Activated naive CD8-positive, alpha-beta T cell treated with anti-CD3 and anti-CD28 coated beads for 36 hours (primary cell): ENCODE results near the gene APBA1. TPM values are rescaled to one million over a fixed set of nuclear protein-coding genes. Genes with fewer than 3 reads are reported as not detected.
"Not testable (repeated sequence)": the region's sequence is repeated elsewhere in the genome, so short reads cannot be mapped to it uniquely, and the experiment has no call there.

Source experiments
- DNase-seq: peaks from one replicate; pipeline ENCODE4 v3.0.0; 2021
- H3K27ac Mint-ChIP-seq: one replicate; pipeline ENCODE4 v1.8.0; 2022; ENCODE audit warnings: mild to moderate bottlenecking, moderate library complexity, mixed read lengths
- H3K27me3 Mint-ChIP-seq: one replicate; pipeline ENCODE4 v1.8.0; 2022; ENCODE audit warnings: mild to moderate bottlenecking, mixed read lengths
- H3K36me3 Mint-ChIP-seq: one replicate; pipeline ENCODE4 v1.8.0; 2021; ENCODE audit warnings: mild to moderate bottlenecking, mixed read lengths
- H3K4me1 Mint-ChIP-seq: one replicate; pipeline ENCODE4 v1.8.0; 2021; ENCODE audit warnings: mixed read lengths
- H3K4me3 Mint-ChIP-seq: one replicate; pipeline ENCODE4 v1.8.0; 2022; ENCODE audit warnings: mild to moderate bottlenecking, moderate library complexity, mixed read lengths
- H3K9me3 Mint-ChIP-seq: one replicate; pipeline ENCODE4 v1.8.0; 2022; ENCODE audit warnings: mixed read lengths
- total RNA-seq, 2 experiments: library from RNA; stranded (reverse); gene quantifications; one replicate each; pipeline ENCODE4 v1.2.3, GENCODE V29; 2021

Gene APBA1
- total RNA-seq, 2 experiments from 2014 or later: 0.08 to 0.23 TPM

DNA sequence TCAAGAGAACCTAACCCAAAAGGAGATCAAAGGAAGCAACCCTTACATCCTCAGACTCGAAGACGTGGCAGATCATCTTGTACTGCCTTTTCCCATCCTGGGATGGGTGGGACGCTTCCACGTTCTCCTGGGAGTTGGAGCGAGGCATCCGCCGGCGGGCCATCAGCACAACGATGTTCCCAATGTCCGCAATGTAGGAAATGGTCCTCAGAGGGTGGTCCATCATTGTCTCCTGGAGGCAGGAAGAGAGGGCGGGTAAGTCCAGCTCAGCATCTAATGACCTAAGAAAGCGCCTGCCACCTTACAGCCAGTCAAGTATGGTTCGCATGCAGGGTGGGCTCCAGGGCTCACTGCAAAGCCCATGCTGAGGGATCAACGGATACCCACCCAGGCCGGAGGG lies 216.0 kb downstream of the APBA1 start:
- Mint-ChIP-seq H3K4me3 (no peak overlapping the region), H3K9me3 (no peaks in the 10 kb centered on the region), H3K4me1 (no peaks in the 10 kb centered on the region), H3K27me3 (no peaks in the 10 kb centered on the region), H3K36me3 (no peaks in the 10 kb centered on the region), H3K27ac (no peak overlapping the region)
- DNase-seq: no peak

DNA sequence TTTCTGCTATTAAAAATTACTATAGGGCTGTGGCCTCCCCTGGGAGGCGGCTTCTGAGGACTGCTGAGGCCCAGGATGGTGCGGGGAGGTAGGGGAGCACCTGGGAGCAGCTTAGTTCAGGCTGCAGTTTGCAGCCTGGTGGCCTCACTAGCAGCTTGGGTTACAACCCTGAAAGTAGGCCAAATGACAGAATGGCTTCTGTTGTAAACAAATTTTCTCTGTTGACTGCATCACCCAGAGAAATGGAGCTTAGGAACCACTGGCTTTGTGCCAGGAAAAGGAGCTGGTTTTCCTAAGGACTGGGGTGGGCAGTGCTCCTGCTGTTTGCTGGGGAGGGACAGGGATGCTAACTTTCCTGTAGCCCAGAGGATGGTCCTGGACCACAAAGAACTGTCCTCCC lies 216.9 kb downstream of the APBA1 start:
- Mint-ChIP-seq H3K27me3 (no peaks in the 10 kb centered on the region), H3K4me3 (no peak overlapping the region), H3K27ac (no peak overlapping the region), H3K9me3 (no peaks in the 10 kb centered on the region), H3K4me1 (no peaks in the 10 kb centered on the region), H3K36me3 (no peaks in the 10 kb centered on the region)
- DNase-seq: no peak

DNA sequence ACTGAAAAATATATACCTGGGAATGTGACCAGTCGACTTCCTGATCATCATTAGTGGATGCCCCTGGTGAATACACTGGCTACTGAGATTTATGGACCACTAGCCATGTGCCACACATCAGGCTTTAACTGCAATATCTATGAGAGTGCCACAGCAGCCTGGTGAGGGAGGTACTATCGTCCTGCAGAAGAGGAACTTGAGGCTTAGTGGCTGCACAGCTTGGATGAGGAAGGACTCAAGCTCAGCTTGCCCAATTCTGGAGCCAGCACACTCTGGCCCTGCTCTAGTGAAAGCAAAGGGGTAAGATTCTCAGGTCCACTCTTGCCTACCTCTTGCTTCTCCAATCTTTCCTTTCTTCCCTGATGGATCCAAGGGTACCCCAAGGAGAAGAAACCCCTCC lies 217.8 kb downstream of the APBA1 start:
- Mint-ChIP-seq H3K9me3 (no peaks in the 10 kb centered on the region), H3K27me3 (no peaks in the 10 kb centered on the region), H3K4me1 (no peaks in the 10 kb centered on the region), H3K4me3 (no peak overlapping the region), H3K36me3 (no peaks in the 10 kb centered on the region), H3K27ac (no peak overlapping the region)
- no peak for DNase-seq

DNA sequence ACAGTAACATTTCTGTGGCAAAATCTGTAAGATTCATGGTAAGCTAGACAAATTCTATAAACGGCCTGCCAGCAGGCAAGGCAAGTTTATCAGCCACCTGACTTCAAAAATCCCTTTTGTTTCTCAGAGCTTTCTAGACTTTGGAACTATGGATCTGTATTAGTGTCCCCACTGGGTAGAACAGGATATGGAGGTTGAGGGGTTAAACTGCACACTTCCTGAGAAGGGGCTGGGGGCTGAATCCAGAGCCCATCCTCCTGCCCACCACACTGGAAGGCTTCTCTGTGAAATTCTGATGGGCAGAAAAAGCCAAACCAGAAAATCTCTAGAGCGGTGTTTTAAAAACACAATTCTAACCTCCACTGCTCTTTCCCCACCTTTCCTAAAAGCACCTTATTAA lies 218.4 kb downstream of the APBA1 start:
- Mint-ChIP-seq H3K27me3 (no peaks in the 10 kb centered on the region), H3K36me3 (no peaks in the 10 kb centered on the region)

DNA sequence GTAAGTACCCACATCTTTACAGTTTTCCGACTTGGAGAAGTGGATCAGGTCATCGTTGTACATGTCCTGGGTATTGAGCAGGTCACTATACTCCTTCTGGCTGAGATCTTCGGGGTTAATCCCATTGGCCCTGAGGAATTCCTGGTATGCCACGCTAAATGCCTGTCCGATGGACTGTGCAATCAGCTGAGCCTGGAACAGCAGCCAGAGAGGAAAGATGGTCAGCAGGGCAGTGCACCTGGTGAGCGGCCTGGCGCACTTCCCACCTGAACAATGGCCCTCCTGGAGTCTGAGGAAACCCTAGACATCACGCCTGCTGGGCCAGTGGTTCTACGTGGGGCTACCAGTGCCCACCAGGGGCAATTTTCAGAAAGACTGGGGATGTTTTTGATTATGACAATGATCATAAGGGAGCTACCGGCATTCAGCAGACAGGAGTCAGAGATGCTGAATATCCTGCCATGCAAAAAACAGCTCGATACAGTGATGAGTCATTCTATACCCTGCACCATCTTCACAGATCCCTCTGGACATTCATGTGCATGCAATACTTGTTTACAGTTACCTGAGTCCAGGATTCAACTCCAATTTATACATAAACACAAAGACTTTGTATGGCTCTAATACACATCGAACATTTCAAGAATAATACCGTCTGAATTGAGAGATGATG lies 219.9 kb downstream of the APBA1 start:
- peaks cover 2% of the 10 kb centered on the region for H3K27me3 Mint-ChIP-seq
- DNase-seq: no peak
- no peak overlapping the region for H3K27ac Mint-ChIP-seq
- H3K36me3 Mint-ChIP-seq: no peaks in the 10 kb centered on the region
- no peaks in the 10 kb centered on the region for H3K9me3 Mint-ChIP-seq
- no peak overlapping the region for H3K4me3 Mint-ChIP-seq
- H3K4me1 Mint-ChIP-seq: no peaks in the 10 kb centered on the region

More for the DNA sequence above, 218.4 kb downstream of the APBA1 start:
- H3K27ac Mint-ChIP-seq: no peak overlapping the region
- DNase-seq: no peak
- H3K4me3 Mint-ChIP-seq: no peak overlapping the region
- no peaks in the 10 kb centered on the region for H3K4me1 Mint-ChIP-seq
- no peaks in the 10 kb centered on the region for H3K9me3 Mint-ChIP-seq

DNA sequence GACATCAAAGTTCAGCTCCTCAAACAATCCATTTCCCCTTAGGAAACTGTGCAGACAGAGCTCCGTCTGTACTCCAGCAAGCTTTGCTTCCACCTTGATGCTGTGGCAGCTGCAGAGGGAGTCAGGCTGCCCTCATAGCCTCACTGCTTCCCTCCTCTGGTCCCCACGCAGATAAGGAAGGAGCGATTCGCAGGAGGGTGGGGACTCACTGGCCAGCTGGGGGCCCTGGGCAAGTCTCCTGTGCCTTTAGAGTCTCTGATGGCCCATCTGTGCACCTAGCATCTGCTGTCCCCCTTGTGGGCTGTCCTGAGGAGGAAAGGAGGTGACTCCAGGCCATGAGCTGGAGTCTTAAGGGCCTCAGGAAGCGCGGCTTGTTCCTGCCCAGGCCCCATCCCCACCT lies 225.7 kb downstream of the APBA1 start:
- Mint-ChIP-seq H3K9me3 (no peaks in the 10 kb centered on the region), H3K27ac (no peak overlapping the region)

DNA sequence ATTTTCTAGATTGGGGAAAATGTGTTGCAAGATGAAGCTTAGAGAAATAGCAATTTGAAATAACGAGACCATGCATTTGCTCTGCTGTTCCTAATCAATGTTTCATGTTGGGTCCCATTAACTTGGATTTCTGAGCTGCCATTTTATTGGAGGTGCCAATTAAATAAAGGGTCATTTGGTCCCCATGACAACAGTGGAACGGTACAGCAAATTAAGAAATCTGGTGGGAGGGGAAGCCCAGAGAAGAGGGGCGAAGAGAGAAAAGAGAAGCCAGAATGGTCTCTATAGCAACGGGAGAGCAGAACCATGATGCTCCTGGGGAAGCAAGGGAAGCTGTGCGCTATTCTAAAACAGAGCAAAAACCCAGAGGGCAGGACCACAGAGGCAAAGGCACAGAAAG lies 226.9 kb downstream of the APBA1 start:
- Mint-ChIP-seq H3K27me3 (peaks cover 17% of the 10 kb centered on the region), H3K9me3 (no peaks in the 10 kb centered on the region), H3K4me1 (no peaks in the 10 kb centered on the region), H3K4me3 (no peak overlapping the region), H3K36me3 (no peaks in the 10 kb centered on the region), H3K27ac (no peak overlapping the region)
- DNase-seq: no peak

More for the DNA sequence above, 225.7 kb downstream of the APBA1 start:
- Mint-ChIP-seq H3K4me1 (no peaks in the 10 kb centered on the region), H3K36me3 (no peaks in the 10 kb centered on the region), H3K4me3 (no peak overlapping the region), H3K27me3 (peaks cover 13% of the 10 kb centered on the region)
- no peak for DNase-seq

DNA sequence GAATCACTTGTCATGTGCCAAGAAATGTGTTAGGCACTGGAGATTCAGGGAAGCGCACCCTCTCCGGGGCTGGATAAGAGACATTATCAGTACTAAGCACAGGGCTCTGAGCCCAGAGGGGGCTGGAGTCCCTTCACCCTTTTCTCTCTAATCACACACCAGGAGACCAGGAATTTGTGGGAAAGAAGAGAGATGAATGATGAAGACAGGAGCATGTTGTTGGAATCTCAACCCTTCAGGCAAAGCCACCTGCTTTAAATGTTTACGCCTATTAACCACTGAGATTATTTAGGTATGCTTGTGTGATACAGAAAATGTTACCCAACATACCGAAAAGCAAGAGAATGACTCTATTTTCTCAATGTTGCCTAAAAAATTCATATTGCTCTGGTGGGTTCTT lies 227.4 kb downstream of the APBA1 start:
- Mint-ChIP-seq H3K36me3 (no peaks in the 10 kb centered on the region), H3K4me1 (no peaks in the 10 kb centered on the region), H3K9me3 (no peaks in the 10 kb centered on the region), H3K27ac (no peak overlapping the region), H3K4me3 (no peak overlapping the region), H3K27me3 (peaks cover 17% of the 10 kb centered on the region)
- no peak for DNase-seq

DNA sequence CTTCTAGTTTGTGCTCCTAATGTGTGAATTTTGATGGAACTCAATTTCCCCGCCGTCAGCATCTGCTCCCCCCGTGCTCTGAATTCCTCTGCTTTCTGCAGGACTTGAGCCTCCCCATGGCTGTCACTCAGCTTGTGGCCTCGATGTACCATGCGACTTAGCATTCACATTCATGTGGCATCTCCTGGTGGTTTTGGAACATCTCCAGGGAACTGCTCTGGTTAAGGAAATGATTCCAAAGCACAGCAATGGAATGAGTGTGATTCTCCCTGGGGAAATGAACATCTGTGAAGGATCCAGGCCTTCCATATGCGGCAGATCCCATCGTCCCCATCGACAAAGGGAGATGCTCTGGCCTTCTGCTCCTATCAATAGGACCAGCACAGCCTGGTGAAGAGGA lies 228.2 kb downstream of the APBA1 start:
- Mint-ChIP-seq H3K4me3 (no peak overlapping the region), H3K27me3 (peaks cover 21% of the 10 kb centered on the region), H3K27ac (no peak overlapping the region), H3K4me1 (no peaks in the 10 kb centered on the region), H3K36me3 (no peaks in the 10 kb centered on the region), H3K9me3 (no peaks in the 10 kb centered on the region)
- DNase-seq: no peak

DNA sequence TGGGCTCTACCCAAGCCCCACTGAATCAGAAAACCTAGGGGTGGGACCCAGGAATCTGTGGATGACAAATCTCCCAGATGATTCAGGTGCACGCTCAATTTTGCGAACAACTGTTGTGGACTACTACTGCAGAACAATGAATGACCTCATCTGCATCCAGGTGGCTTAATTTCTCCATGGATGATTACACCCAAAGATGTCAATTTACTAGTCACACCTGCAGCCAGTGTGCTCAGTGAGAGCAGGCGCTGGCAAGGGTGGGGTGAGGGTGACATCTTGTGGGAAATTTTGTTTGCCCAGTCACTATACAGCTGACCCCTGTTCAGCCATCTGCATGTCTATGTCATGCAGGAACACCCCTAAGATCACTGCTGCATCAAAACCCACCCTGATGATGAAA lies 229.0 kb downstream of the APBA1 start:
- no peak for DNase-seq
- Mint-ChIP-seq H3K9me3 (no peaks in the 10 kb centered on the region), H3K36me3 (no peaks in the 10 kb centered on the region), H3K27ac (no peak overlapping the region), H3K4me1 (no peaks in the 10 kb centered on the region), H3K27me3 (peaks cover 21% of the 10 kb centered on the region), H3K4me3 (no peak overlapping the region)

DNA sequence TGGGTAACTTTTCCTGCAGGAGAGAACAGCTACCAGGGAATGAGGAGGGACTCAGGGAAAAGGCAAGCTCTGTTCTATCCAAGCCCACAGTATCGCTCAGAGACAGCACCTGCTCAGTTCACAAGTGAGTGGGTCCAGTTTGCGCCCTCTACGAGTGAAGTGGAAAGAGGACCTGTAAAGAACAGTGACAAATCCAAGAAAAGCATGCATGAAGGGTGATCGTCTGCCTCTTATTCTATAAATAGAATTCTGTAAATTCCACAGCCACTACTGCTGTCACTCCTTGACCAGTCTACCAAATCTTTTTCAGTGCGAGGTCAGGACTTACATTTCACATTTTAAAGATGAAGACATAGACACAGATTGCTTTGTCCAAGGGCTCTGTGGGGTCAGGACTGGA lies 229.7 kb downstream of the APBA1 start:
- no peak overlapping the region for H3K4me3 Mint-ChIP-seq
- H3K27ac Mint-ChIP-seq: no peak overlapping the region
- DNase-seq: no peak
- H3K9me3 Mint-ChIP-seq: no peaks in the 10 kb centered on the region
- peaks cover 21% of the 10 kb centered on the region for H3K27me3 Mint-ChIP-seq
- no peaks in the 10 kb centered on the region for H3K4me1 Mint-ChIP-seq
- no peaks in the 10 kb centered on the region for H3K36me3 Mint-ChIP-seq

DNA sequence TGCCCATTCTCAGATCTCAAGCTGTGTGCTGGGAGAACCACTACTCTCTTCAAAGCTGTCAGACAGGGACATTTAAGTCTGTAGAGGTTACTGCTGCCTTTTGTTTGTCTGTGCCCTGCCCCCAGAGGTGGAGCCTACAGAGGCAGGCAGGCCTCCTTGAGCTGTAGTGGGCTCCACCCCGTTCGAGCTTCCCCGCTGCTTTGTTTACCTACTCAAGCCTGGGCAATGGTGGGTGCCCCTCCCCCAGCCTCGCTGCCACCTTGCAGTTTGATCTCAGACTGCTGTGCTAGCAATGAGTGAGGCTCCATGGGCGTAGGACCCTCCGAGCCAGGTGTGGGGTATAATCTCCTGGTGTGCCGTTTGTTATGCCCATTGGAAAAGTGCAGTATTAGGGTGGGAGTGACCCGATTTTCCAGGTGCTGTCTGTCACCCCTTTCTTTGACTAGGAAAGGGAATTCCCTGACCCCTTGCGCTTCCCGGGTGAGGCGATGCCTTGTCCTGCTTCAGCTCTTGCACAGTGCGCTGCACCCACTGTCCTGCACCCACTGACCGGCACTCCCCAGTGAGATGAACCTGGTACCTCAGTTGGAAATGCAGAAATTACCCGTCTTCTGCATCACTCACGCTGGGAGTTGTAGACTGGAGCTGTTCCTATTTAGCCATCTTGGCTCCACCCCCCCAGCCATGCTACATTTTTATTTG lies 231.8 kb downstream of the APBA1 start:
- not testable (repeated sequence) for DNase-seq, H3K9me3 Mint-ChIP-seq, H3K4me3 Mint-ChIP-seq, H3K4me1 Mint-ChIP-seq, H3K27ac Mint-ChIP-seq, H3K36me3 Mint-ChIP-seq
- peaks cover 17% of the 10 kb centered on the region for H3K27me3 Mint-ChIP-seq

DNA sequence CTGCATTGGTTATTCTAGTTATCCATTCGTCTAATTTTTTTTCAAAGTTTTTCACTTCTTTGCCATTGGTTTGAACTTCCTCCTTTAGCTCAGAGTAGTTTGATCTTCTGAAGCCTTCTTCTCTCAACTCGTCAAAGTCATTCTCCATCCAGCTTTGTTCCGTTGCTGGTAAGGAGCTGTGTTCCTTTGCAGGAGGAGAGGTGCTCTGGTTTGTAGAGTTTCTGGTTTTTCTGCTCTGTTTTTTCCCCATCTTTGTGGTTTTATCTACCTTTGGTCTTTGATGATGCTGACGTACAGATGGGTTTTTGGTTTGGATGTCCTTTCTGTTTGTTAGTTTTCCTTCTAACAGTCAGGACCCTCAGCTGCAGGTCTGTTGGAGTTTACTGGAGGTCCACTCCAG lies 232.5 kb downstream of the APBA1 start:
- DNase-seq, H3K36me3 Mint-ChIP-seq, H3K4me1 Mint-ChIP-seq, H3K4me3 Mint-ChIP-seq, H3K9me3 Mint-ChIP-seq, H3K27ac Mint-ChIP-seq: not testable (repeated sequence)
- H3K27me3 Mint-ChIP-seq: peaks cover 15% of the 10 kb centered on the region

DNA sequence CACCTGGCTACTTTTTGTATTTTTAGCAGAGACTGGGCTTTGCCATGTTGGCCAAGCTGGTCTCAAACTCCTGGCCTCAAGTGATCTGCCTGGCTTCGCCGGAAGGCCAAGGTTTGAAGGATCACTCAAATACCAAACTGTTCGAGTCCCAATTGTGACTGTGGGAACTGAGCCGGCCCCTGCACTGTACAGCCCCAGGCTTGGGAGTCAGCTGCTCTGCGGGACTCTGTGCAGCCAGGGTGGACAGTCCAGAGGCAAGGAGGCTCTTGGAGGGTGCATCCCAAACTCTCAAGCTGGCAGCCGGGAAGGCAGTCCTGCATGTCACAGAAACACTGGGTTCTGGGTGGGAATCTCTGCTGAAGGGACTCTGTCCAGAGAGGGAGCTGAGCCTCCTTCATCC lies 238.2 kb downstream of the APBA1 start:
- H3K9me3 Mint-ChIP-seq: no peaks in the 10 kb centered on the region
- H3K36me3 Mint-ChIP-seq: no peaks in the 10 kb centered on the region
- H3K27me3 Mint-ChIP-seq: no peaks in the 10 kb centered on the region
- H3K4me3 Mint-ChIP-seq: no peak overlapping the region
- H3K27ac Mint-ChIP-seq: no peak overlapping the region
- no peaks in the 10 kb centered on the region for H3K4me1 Mint-ChIP-seq
- DNase-seq: no peak

DNA sequence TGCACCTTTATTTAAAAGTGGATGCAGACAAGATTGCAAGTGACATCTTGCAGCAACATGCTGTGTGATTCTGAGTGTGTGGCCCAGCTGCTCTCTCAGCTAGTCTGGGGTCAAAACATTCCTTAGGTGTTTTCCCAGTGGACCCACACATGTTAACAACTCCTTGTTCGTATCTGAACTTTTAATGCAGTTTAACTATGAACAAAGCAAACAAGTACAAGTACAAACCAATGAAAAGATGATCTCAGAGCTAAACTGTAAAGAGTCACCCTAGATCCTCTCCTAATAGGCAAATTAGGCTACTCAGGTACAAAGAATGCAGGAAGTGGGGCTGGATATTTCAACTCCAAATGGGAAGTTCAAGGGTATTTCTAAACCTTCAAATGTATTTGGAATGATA lies 238.8 kb downstream of the APBA1 start:
- Mint-ChIP-seq H3K9me3 (no peaks in the 10 kb centered on the region), H3K4me3 (no peak overlapping the region), H3K27ac (no peak overlapping the region), H3K27me3 (no peaks in the 10 kb centered on the region), H3K4me1 (no peaks in the 10 kb centered on the region), H3K36me3 (no peaks in the 10 kb centered on the region)
- no peak for DNase-seq

DNA sequence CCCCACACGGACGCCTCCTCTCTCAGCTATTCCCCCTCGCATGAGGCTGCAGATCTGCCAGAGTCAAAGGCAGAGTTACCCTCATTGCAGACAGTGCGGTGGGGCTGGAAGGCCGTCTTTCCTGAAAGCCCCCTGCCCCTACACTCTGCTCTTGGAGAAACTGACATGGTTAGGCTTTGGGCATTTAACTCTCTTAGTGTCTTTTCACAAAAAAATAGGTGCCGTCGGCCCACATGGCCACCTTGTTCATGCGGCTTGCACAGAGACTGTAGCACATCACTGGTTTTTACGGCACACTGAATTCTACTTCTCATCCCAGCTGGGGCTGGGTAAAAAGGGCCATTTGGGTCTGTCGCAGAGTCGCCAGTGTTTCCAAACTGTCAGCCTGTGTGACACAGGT lies 239.5 kb downstream of the APBA1 start:
- Mint-ChIP-seq H3K36me3 (no peaks in the 10 kb centered on the region), H3K4me1 (no peaks in the 10 kb centered on the region), H3K4me3 (no peak overlapping the region), H3K27me3 (no peaks in the 10 kb centered on the region), H3K27ac (no peak overlapping the region), H3K9me3 (no peaks in the 10 kb centered on the region)
- no peak for DNase-seq
